HepG2 (cell line): Measurements from ENCODE around the gene SPOCD1. TPM values are rescaled to one million over a fixed set of nuclear protein-coding genes. Genes with fewer than 3 reads are reported as not detected.

Experiments used
- ATAC-seq: fragments of 200-7000 bp; cut with Tn5 transposase; 3 replicates; pipeline ENCODE4 v1.9.1; 2020; ENCODE audit warnings: mild to moderate bottlenecking, moderate library complexity
- BruUV-seq: library from RNA; stranded (reverse); fragments of 400-500 nt; replicated peaks from 2 replicates; lab custom pipeline; 2021; lab: Mats Ljungman, UMichigan
- CTCF ChIA-PET: fragments of 300-600 bp; formaldehyde crosslinking; extraction: SDS; loops from one replicate; lab custom pipeline; 2021; ENCODE audit warnings: low total read pairs, inconsistent platforms, low intra/inter-chr PET ratio; lab: Yijun Ruan, JAX
- POLR2A ChIA-PET: fragments of 350-600 bp; sonication (Branson Sonifier 250); formaldehyde crosslinking; loops from one replicate; lab custom pipeline; 2020; ENCODE audit warnings: antibody characterized with exemption, inconsistent platforms; lab: Yijun Ruan, JAX
- DNase-seq: peaks from one replicate; pipeline ENCODE4 v3.0.0-alpha.2; 2015; ENCODE audit warnings: low spot score
- FAIRE-seq: peaks from 3 replicates; lab custom pipeline; 2011; peaks lifted over from hg19 to GRCh38; lab: Jason Lieb, UNC
- H2AFZ ChIP-seq: one replicate; pipeline ENCODE4 v1.6.1; 2011; ENCODE audit warnings: low read length, inconsistent platforms
- H3K27ac ChIP-seq: fragments of 300-600 bp; 3 replicates; pipeline ENCODE4 v1.8.0; 2011; ENCODE audit warnings: mixed run types, mild to moderate bottlenecking, mixed read lengths, low read length, inconsistent platforms; ENCODE audit not compliant: insufficient read depth; ENCODE audit errors: extremely low read length
- H3K27me3 ChIP-seq, 2 experiments: fragments of 200-600 bp in 1 of 2; 2 replicates in 1 of 2; 3 replicates in 1 of 2; pipeline versions ENCODE4 v1.6.0 to v1.8.0; 2011; ENCODE audit warnings: low read length in 2 of 2, mild to moderate bottlenecking in 2 of 2, moderate library complexity in 2 of 2, inconsistent platforms in 1 of 2; ENCODE audit not compliant: insufficient read depth in 2 of 2, control insufficient read depth in 1 of 2
- H3K36me3 ChIP-seq, 2 experiments: fragments of 200-600 bp in 1 of 2; replicated peaks in 1 of 2; 2 replicates in 1 of 2; 3 replicates in 1 of 2; pipeline versions ENCODE4 v1.5.1 to v1.8.0; 2011; ENCODE audit warnings: low read length in 2 of 2, inconsistent platforms in 1 of 2; ENCODE audit not compliant: insufficient read depth in 2 of 2, control insufficient read depth in 1 of 2
- H3K4me1 ChIP-seq: 2 replicates; pipeline ENCODE4 v1.5.1; 2012; ENCODE audit warnings: low read length, inconsistent platforms; ENCODE audit not compliant: insufficient read depth
- H3K4me2 ChIP-seq: 2 replicates; pipeline ENCODE4 v1.6.0; 2011; ENCODE audit warnings: low read depth, low read length, inconsistent platforms
- H3K4me3 ChIP-seq, 3 experiments: fragments of 200-600 bp in 1 of 3; sonication (generic), shearing (Covaris generic) in 1 of 3; replicated peaks in 1 of 3; 2 replicates each; pipeline ENCODE4 v1.5.1; 2011 to 2016; ENCODE audit warnings: low read length in 3 of 3, inconsistent platforms in 2 of 3, low read depth in 2 of 3, mild to moderate bottlenecking in 2 of 3, control low read depth in 1 of 3, mixed read lengths in 1 of 3; ENCODE audit not compliant: insufficient read depth in 1 of 3
- H3K79me2 ChIP-seq: one replicate; pipeline ENCODE4 v1.6.1; 2011; ENCODE audit warnings: low read length, inconsistent platforms; ENCODE audit not compliant: insufficient read depth
- H3K9ac ChIP-seq: 2 replicates; pipeline ENCODE4 v1.6.0; 2011; ENCODE audit warnings: mild to moderate bottlenecking, low read depth, low read length, inconsistent platforms; ENCODE audit not compliant: insufficient read depth
- H3K9me3 ChIP-seq: 2 replicates; pipeline ENCODE4 v1.5.1; 2012; ENCODE audit warnings: mild to moderate bottlenecking, low read length
- H4K20me1 ChIP-seq: 2 replicates; pipeline ENCODE4 v1.6.0; 2011; ENCODE audit warnings: inconsistent platforms, mild to moderate bottlenecking, low read length, moderate library complexity; ENCODE audit not compliant: insufficient read depth
- GTF3A ChIP-seq: sonication (generic); formaldehyde crosslinking; conservative IDR thresholded peaks from 2 replicates; pipeline ENCODE4 v1.4.0; 2020; ENCODE audit warnings: mild to moderate bottlenecking, missing genetic modification reagents
- HNRNPK ChIP-seq: fragments of 200-400 bp; formaldehyde crosslinking; IDR thresholded peaks from 2 replicates; pipeline ENCODE4 v1.6.1; 2018; ENCODE audit warnings: low read length, low read depth, moderate library complexity, mild to moderate bottlenecking; ENCODE audit not compliant: poor library complexity, severe bottlenecking
- HOXA7 ChIP-seq: sonication (generic); formaldehyde crosslinking; IDR thresholded peaks from 2 replicates; pipeline ENCODE4 v1.8.1; 2022; ENCODE audit warnings: mild to moderate bottlenecking, missing genetic modification reagents, moderate library complexity
- KLF16 ChIP-seq, 2 experiments: sonication (generic) in 1 of 2; formaldehyde crosslinking in 1 of 2; IDR thresholded peaks; 2 replicates each; pipeline versions ENCODE4 v1.6.1 to v1.8.0; 2016 to 2023; ENCODE audit warnings: missing genetic modification reagents in 2 of 2, missing compliant biosample characterization in 1 of 2
- MED1 ChIP-seq: sonication (generic); formaldehyde crosslinking; IDR thresholded peaks from 2 replicates; pipeline ENCODE4 v1.4.0; 2020; ENCODE audit warnings: missing genetic modification reagents
- NFYB ChIP-seq: sonication (generic); formaldehyde crosslinking; IDR thresholded peaks from 2 replicates; pipeline ENCODE4 v1.4.0; 2020; ENCODE audit warnings: missing genetic modification reagents
- PRDM10 ChIP-seq: sonication (generic); formaldehyde crosslinking; IDR thresholded peaks from 2 replicates; pipeline ENCODE4 v1.4.0; 2020; ENCODE audit warnings: low read depth, missing genetic modification reagents
- STAG1 ChIP-seq: sonication (generic); formaldehyde crosslinking; IDR thresholded peaks from 2 replicates; pipeline ENCODE4 v1.4.0; 2020; ENCODE audit warnings: missing genetic modification reagents
- ZKSCAN8 ChIP-seq: IDR thresholded peaks from 2 replicates; pipeline ENCODE4 v1.6.1; 2016; ENCODE audit warnings: borderline replicate concordance, missing genetic modification reagents, missing compliant biosample characterization
- ZNF138 ChIP-seq: sonication (generic); formaldehyde crosslinking; IDR thresholded peaks from 2 replicates; pipeline ENCODE4 v1.5.0; 2020; ENCODE audit warnings: mild to moderate bottlenecking, low read depth, missing genetic modification reagents
- ZNF33B ChIP-seq: sonication (generic); formaldehyde crosslinking; IDR thresholded peaks from 2 replicates; pipeline ENCODE4 v1.5.1; 2020; ENCODE audit warnings: mild to moderate bottlenecking, missing genetic modification reagents
- ZNF567 ChIP-seq: sonication (generic); formaldehyde crosslinking; IDR thresholded peaks from 2 replicates; pipeline ENCODE4 v1.8.1; 2023; ENCODE audit warnings: mild to moderate bottlenecking, missing genetic modification reagents, borderline replicate concordance
- ZNF720 ChIP-seq: sonication (generic); formaldehyde crosslinking; IDR thresholded peaks from 2 replicates; pipeline ENCODE4 v1.4.0; 2020; ENCODE audit warnings: missing genetic modification reagents
- ZNF816 ChIP-seq: sonication (generic); formaldehyde crosslinking; IDR thresholded peaks from 2 replicates; pipeline ENCODE4 v1.8.0; 2022; ENCODE audit warnings: missing genetic modification reagents, mild to moderate bottlenecking, borderline replicate concordance
- WGBS: methylation state at CpG from one replicate; pipeline ENCODE4 v1.1.6; 2017; ENCODE audit warnings: low lambda C conversion rate; 5-methylcytosine and 5-hydroxymethylcytosine counted together
- in situ Hi-C: cut with HindIII; loops from 2 replicates; pipeline ENCODE4 v1.10.0; 2017; ENCODE audit warnings: low pct_unique_long_range_greater_than_20kb; ENCODE audit not compliant: extremely low pct_ligation_motif_present
- intact Hi-C: fragments of 100-400 bp; cut with micrococcal nuclease; formaldehyde crosslinking; loops from one replicate; pipeline ENCODE4 v1.10.0; 2022; ENCODE audit not compliant: unreplicated experiment
- polyA plus RNA-seq, 8 experiments: library from polyadenylated mRNA; depleted of rRNA in 3 of 8; stranded (reverse) in 7 of 8; unstranded in 1 of 8; fragments of >200 nt; fragmentation: Illumina TruSeq in 4 of 8; extraction: Trizol in 4 of 8; gene quantifications; 2 replicates each; pipeline versions ENCODE4 v1.2.1 to v1.2.3, GENCODE V29; 2011 to 2016; ENCODE audit warnings: low read depth in 4 of 8, missing spikeins in 1 of 8, mixed read lengths in 1 of 8; ENCODE audit not compliant: insufficient read depth in 1 of 8
- total RNA-seq, 5 experiments: library from RNA; depleted of rRNA; stranded (reverse); fragments of >200 nt; fragmentation: Illumina TruSeq; extraction: Trizol; gene quantifications; 2 replicates each; pipeline ENCODE4 v1.2.3, GENCODE V29; 2016; ENCODE audit warnings: low read depth in 1 of 5

Gene SPOCD1
- total and polyA plus RNA-seq, 2 of the 13 experiments (the other 11 are each of a cell fraction or from before 2014, with no cell fraction given) = 0.24 to 0.29 TPM

DNA sequence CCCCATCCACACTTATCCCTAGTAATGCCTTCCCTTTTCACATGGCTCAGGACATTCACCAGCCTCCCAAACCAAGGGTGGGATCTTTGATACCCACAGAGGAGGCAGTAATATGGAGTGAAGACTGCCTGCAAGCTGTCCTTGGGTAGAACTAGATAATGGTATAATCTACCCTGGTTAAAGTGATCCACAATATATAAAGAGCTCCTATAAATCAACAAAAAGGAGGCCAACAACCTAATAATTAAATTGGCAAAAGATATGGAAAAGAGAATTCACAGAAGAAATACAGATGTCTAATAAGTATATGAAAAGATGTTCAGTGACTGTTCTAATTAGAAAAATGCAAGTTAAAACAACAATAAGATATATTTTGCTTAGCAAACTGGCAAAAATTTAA is 30.7 kb upstream of the SPOCD1 start:
- Histone ChIP-seq H2AFZ (no peak overlapping the region), H3K9me3 (no peaks in the 10 kb centered on the region), H3K79me2 (no peaks in the 10 kb centered on the region), H4K20me1 (no peaks in the 10 kb centered on the region), H3K36me3 (no peaks in the 10 kb centered on the region), H3K4me3 (no peak overlapping the region), H3K4me2 (no peak overlapping the region), H3K27ac (no peak overlapping the region), H3K9ac (no peak overlapping the region), H3K27me3 (peaks cover 0 to 4% of the 10 kb centered on the region in 2 experiments; a peak in 1 of 5 replicates), H3K4me1 (no peaks in the 10 kb centered on the region)
- intact Hi-C loops = no loop called here
- no peak for ATAC-seq
- TF ChIP-seq PRDM10 (CRISPR knock-in tag) (no peak), HOXA7 (CRISPR knock-in tag) (no peak), ZKSCAN8 (no peak), ZNF567 (CRISPR knock-in tag) (no peak)
- ChIA-PET POLR2A (no interaction called here), CTCF (no interaction called here)
- in situ Hi-C loops = no loop called here
- no peak for DNase-seq
- FAIRE-seq = no peak
- BruUV-seq = no TSS peak

- DNase-seq = no peak
- Histone ChIP-seq H3K79me2 (no peaks in the 10 kb centered on the region), H3K36me3 (no peaks in the 10 kb centered on the region), H2AFZ (no peak overlapping the region), H3K4me3 (no peak overlapping the region), H3K4me2 (no peak overlapping the region), H3K9ac (no peak overlapping the region), H4K20me1 (no peaks in the 10 kb centered on the region), H3K27me3 (peaks cover 0 to 4% of the 10 kb centered on the region in 2 experiments; a peak in 1 of 5 replicates), H3K27ac (no peak overlapping the region), H3K9me3 (no peaks in the 10 kb centered on the region), H3K4me1 (no peaks in the 10 kb centered on the region)
- no peak for ATAC-seq
- in situ Hi-C loops (no loop called here), intact Hi-C loops (no loop called here)
- no TSS peak for BruUV-seq
- 45% methylated on average over 2 of the region's 2 CpGs for WGBS
- ChIA-PET POLR2A (no interaction called here), CTCF (no interaction called here)
- FAIRE-seq = no peak
- TF ChIP-seq GTF3A (no peak), HNRNPK (no peak), KLF16 (CRISPR knock-in tag; IDR thresholded peaks at IDR 0.05) (no peak), MED1 (CRISPR knock-in tag) (no peak), ZNF138 (CRISPR knock-in tag) (no peak), NFYB (CRISPR knock-in tag) (no peak), ZNF720 (CRISPR knock-in tag) (no peak), STAG1 (CRISPR knock-in tag) (no peak), ZNF816 (no peak), ZNF33B (no peak)
These were observed 27.7 kb upstream of the SPOCD1 start for GRCh38 chr1:31843506-31843905.
